Mesothelial cell of epicardium (in vitro differentiated cells): ENCODE measurements around the gene APOC1. TPM values are rescaled to one million over a fixed set of nuclear protein-coding genes. Genes with fewer than 3 reads are reported as not detected.

Experiments
- DNase-seq, 2 experiments: peaks; one replicate each; pipeline ENCODE4 v3.0.0; 2021; ENCODE audit warnings: low spot score in 2 of 2; ENCODE audit not compliant: unreplicated experiment in 2 of 2
- H3K27ac Mint-ChIP-seq: 2 replicates; pipeline ENCODE4 v1.8.0; 2021; ENCODE audit warnings: mixed read lengths
- H3K27me3 Mint-ChIP-seq: 2 replicates; pipeline ENCODE4 v1.8.0; 2021; ENCODE audit warnings: low read depth, mixed read lengths
- H3K36me3 Mint-ChIP-seq: 2 replicates; pipeline ENCODE4 v1.8.0; 2021; ENCODE audit warnings: mixed read lengths
- H3K4me1 Mint-ChIP-seq: 2 replicates; pipeline ENCODE4 v1.8.0; 2021; ENCODE audit warnings: mixed read lengths
- H3K4me3 Mint-ChIP-seq: 2 replicates; pipeline ENCODE4 v1.8.0; 2021; ENCODE audit warnings: mild to moderate bottlenecking, moderate library complexity, mixed read lengths
- H3K9me3 Mint-ChIP-seq: 2 replicates; pipeline ENCODE4 v1.8.0; 2021; ENCODE audit warnings: mixed read lengths
- CTCF ChIP-seq: fragments of 200-600 bp; sonication (generic); IDR thresholded peaks from one replicate; pipeline ENCODE4 v1.5.0; 2021; ENCODE audit warnings: antibody characterized with exemption; ENCODE audit not compliant: unreplicated experiment
- total RNA-seq: library from RNA; stranded (reverse); gene quantifications from 3 replicates; pipeline ENCODE4 v1.2.1, GENCODE V29; 2021

APOC1 gene
- total RNA-seq, 1 donor from 2014 or later: 18.6 TPM

- peaks cover 24% of the 10 kb centered on the region for H3K4me1 Mint-ChIP-seq
- TF ChIP-seq CTCF: no peak
- H3K27ac Mint-ChIP-seq: peak overlapping the region; percentile 88
- H3K36me3 Mint-ChIP-seq: no peaks in the 10 kb centered on the region
- H3K27me3 Mint-ChIP-seq: no peaks in the 10 kb centered on the region
- DNase-seq: no peak
- H3K9me3 Mint-ChIP-seq: no peaks in the 10 kb centered on the region
- peak overlapping the region; percentile 97 for H3K4me3 Mint-ChIP-seq
Measured at GRCh38 chr19:44955505-44956439, 41.4 kb downstream of the APOC1 start.

GRCh38 chr19:44957526-44957925 is 43.1 kb downstream of the APOC1 start:
- H3K27me3 Mint-ChIP-seq: no peaks in the 10 kb centered on the region
- peaks cover 22% of the 10 kb centered on the region for H3K4me1 Mint-ChIP-seq
- H3K36me3 Mint-ChIP-seq: peaks cover 8% of the 10 kb centered on the region
- no peak for DNase-seq
- TF ChIP-seq CTCF: no peak
- H3K4me3 Mint-ChIP-seq: peak overlapping the region; percentile 97
- no peaks in the 10 kb centered on the region for H3K9me3 Mint-ChIP-seq
- H3K27ac Mint-ChIP-seq: no peak overlapping the region

- no peaks in the 10 kb centered on the region for H3K9me3 Mint-ChIP-seq
- no peak overlapping the region for H3K27ac Mint-ChIP-seq
- peaks cover 8% of the 10 kb centered on the region for H3K36me3 Mint-ChIP-seq
- no peaks in the 10 kb centered on the region for H3K27me3 Mint-ChIP-seq
- DNase-seq: no peak
- TF ChIP-seq CTCF: no peak
- H3K4me1 Mint-ChIP-seq: peaks cover 22% of the 10 kb centered on the region
- H3K4me3 Mint-ChIP-seq: no peak overlapping the region
Measured at GRCh38 chr19:44958090-44958489, 43.7 kb downstream of the APOC1 start.

- no peak overlapping the region for H3K4me3 Mint-ChIP-seq
Measured at GRCh38 chr19:44959691-44960090, 45.3 kb downstream of the APOC1 start.

GRCh38 chr19:44960906-44961728 is 46.7 kb downstream of the APOC1 start:
- no peak for TF ChIP-seq CTCF
- peaks cover 11% of the 10 kb centered on the region for H3K4me1 Mint-ChIP-seq
- no peaks in the 10 kb centered on the region for H3K9me3 Mint-ChIP-seq
- H3K4me3 Mint-ChIP-seq: no peak overlapping the region
- no peaks in the 10 kb centered on the region for H3K27me3 Mint-ChIP-seq
- DNase-seq: no peak
- no peak overlapping the region for H3K27ac Mint-ChIP-seq
- H3K36me3 Mint-ChIP-seq: peaks cover 15% of the 10 kb centered on the region

More at GRCh38 chr19:44959691-44960090, 45.3 kb downstream of the APOC1 start:
- no peaks in the 10 kb centered on the region for H3K9me3 Mint-ChIP-seq
- H3K27ac Mint-ChIP-seq: no peak overlapping the region
- peaks cover 17% of the 10 kb centered on the region for H3K4me1 Mint-ChIP-seq
- no peaks in the 10 kb centered on the region for H3K27me3 Mint-ChIP-seq
- no peak for TF ChIP-seq CTCF
- peaks cover 11% of the 10 kb centered on the region for H3K36me3 Mint-ChIP-seq
- DNase-seq: no peak
